ENCODE measurements around the gene GAS2L2. TPM values are rescaled to one million over a fixed set of nuclear protein-coding genes. Genes with fewer than 3 reads are reported as not detected.

Gene GAS2L2
- total and polyA plus RNA-seq, 2 of the 8 experiments (the other 6 are each of a cell fraction or from before 2014, with no cell fraction given): 0.09 to 0.13 TPM

DNA sequence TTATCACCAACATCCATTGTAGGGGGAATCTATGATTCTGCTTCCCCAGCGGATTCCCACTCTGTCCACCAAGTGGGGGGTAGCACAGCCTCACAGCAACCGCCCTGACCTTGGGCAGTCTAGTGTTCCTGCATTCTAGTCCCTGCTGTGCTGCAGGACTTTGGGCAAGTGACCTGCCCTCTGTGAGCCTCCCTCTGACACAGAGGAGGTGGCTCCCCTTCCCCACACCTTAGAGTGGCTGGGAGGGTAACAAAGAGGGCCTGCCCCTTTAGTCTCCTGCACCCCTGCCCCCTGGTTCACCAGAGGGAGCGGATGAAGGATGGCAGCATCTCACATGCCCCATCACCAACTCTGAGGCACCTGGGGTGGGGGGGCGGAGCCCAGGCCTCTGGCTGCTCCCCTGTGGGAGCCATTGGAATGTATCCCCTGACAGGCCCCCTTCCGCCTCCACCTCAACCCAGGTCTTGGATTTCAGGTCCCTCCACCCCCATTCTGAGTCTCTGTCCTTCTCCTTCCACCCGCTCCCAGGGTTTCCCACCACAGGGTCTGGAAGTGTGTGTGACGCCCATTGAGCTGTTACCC is 10.1 kb downstream of the GAS2L2 start (continued):
- TF ChIP-seq POU5F1 (IDR thresholded peaks at IDR 0.05; ENCODE audit: low read depth, low read length) (no peak), CEBPB (IDR thresholded peaks at IDR 0.05; ENCODE audit: low read depth, low read length) (no peak), TBP (IDR thresholded peaks at IDR 0.05; ENCODE audit: low read depth, low read length) (no peak)
